GM12878 (cell line): ENCODE measurements around the gene DTNA. TPM values are rescaled to one million over a fixed set of nuclear protein-coding genes. Genes with fewer than 3 reads are reported as not detected.

Experiments
- ATAC-seq: fragments of 200-7000 bp; cut with Tn5 transposase; 3 replicates; pipeline ENCODE4 v1.9.1; 2020; ENCODE audit warnings: mild to moderate bottlenecking, moderate library complexity
- BruUV-seq: library from RNA; stranded (reverse); fragments of 400-500 nt; replicated peaks from 2 replicates; lab custom pipeline; 2021; lab: Mats Ljungman, UMichigan
- CTCF ChIA-PET: fragments of 300-600 bp; sonication (Branson Sonifier 250); formaldehyde crosslinking; extraction: SDS; loops from one replicate; lab custom pipeline; 2021; ENCODE audit warnings: inconsistent platforms; lab: Yijun Ruan, JAX
- POLR2A ChIA-PET: fragments of 350-600 bp; formaldehyde crosslinking; extraction: SDS; loops from one replicate; lab custom pipeline; 2021; ENCODE audit warnings: inconsistent platforms; lab: Charles Lee
- RAD21 ChIA-PET: fragments of 300-600 bp; sonication (Branson Sonifier 250); formaldehyde crosslinking; loops from one replicate; lab custom pipeline; 2023; ENCODE audit warnings: antibody characterized with exemption; ENCODE audit not compliant: unreplicated experiment; lab: Charles Lee
- SMC1A ChIA-PET: fragments of 300-600 bp; sonication (Branson Sonifier 250); formaldehyde crosslinking; loops from one replicate; lab custom pipeline; 2023; ENCODE audit not compliant: unreplicated experiment, uncharacterized antibody; lab: Charles Lee
- DNase-seq: peaks from one replicate; pipeline ENCODE4 v3.0.0-alpha.2; 2011; ENCODE audit warnings: low read depth, low spot score
- FAIRE-seq: peaks from 3 replicates; lab custom pipeline; 2011; peaks lifted over from hg19 to GRCh38; lab: Jason Lieb, UNC
- H2AFZ ChIP-seq: 2 replicates; pipeline ENCODE4 v1.6.0; 2011; ENCODE audit warnings: low read depth, low read length, control low read depth; ENCODE audit not compliant: control insufficient read depth
- H3K27ac ChIP-seq: 2 replicates; pipeline ENCODE4 v1.5.1; 2011; ENCODE audit warnings: control low read depth; ENCODE audit not compliant: control insufficient read depth, insufficient read depth
- H3K27me3 ChIP-seq, 2 experiments: replicated peaks in 1 of 2; 2 replicates each; pipeline versions ENCODE4 v1.6.0 to v1.6.1; 2011; ENCODE audit warnings: low read length in 1 of 2; ENCODE audit not compliant: control insufficient read depth in 2 of 2, insufficient read depth in 2 of 2
- H3K36me3 ChIP-seq, 2 experiments: 2 replicates each; pipeline ENCODE4 v1.5.1; 2011; ENCODE audit warnings: low read length in 1 of 2; ENCODE audit not compliant: control insufficient read depth in 2 of 2, insufficient read depth in 2 of 2
- H3K4me1 ChIP-seq: 2 replicates; pipeline ENCODE4 v1.6.1; 2011; ENCODE audit warnings: mild to moderate bottlenecking, low read length, moderate library complexity, mixed read lengths; ENCODE audit not compliant: control insufficient read depth, insufficient read depth
- H3K4me2 ChIP-seq: 2 replicates; pipeline ENCODE4 v1.6.0; 2011; ENCODE audit warnings: control low read depth; ENCODE audit not compliant: control insufficient read depth, insufficient read depth
- H3K4me3 ChIP-seq: fragments of 200-600 bp; sonication (generic); 2 replicates; pipeline ENCODE4 v1.5.1; 2016
- H3K79me2 ChIP-seq: 2 replicates; pipeline ENCODE4 v1.6.0; 2011; ENCODE audit warnings: low read length; ENCODE audit not compliant: control insufficient read depth, insufficient read depth
- H3K9ac ChIP-seq: 2 replicates; pipeline ENCODE4 v1.8.0; 2011; ENCODE audit warnings: low read length, control low read depth, mixed read lengths; ENCODE audit not compliant: control insufficient read depth, insufficient read depth
- H3K9me3 ChIP-seq: replicated peaks from 3 replicates; pipeline ENCODE4 v1.5.1; 2011; ENCODE audit warnings: mild to moderate bottlenecking, low read length; ENCODE audit not compliant: control insufficient read depth, insufficient read depth
- H4K20me1 ChIP-seq: 2 replicates; pipeline ENCODE4 v1.6.0; 2011; ENCODE audit not compliant: control insufficient read depth, insufficient read depth
- ATF2 ChIP-seq: IDR thresholded peaks from 2 replicates; pipeline ENCODE4 v1.6.1; 2012; ENCODE audit warnings: low read length, inconsistent platforms
- ELK1 ChIP-seq: IDR thresholded peaks from 2 replicates; pipeline ENCODE4 v1.6.1; 2012; ENCODE audit warnings: low read depth, low read length, improper control_type of control experiment
- EP300 ChIP-seq, 2 experiments: fragments of 150-350 bp in 1 of 2; IDR thresholded peaks; 2 replicates each; pipeline ENCODE4 v1.6.1; 2011 to 2012; ENCODE audit warnings: low read depth in 2 of 2, low read length in 2 of 2, borderline replicate concordance in 1 of 2, improper control_type of control experiment in 1 of 2, inconsistent platforms in 1 of 2; ENCODE audit not compliant: control insufficient read depth in 1 of 2
- MTA2 ChIP-seq: fragments of 450-650 bp; IDR thresholded peaks from 2 replicates; pipeline ENCODE4 v1.6.1; 2016; ENCODE audit warnings: low read depth, mild to moderate bottlenecking, moderate library complexity
- MXI1 ChIP-seq: fragments of 150-350 bp; IDR thresholded peaks from 2 replicates; pipeline ENCODE4 v1.6.1; 2011; ENCODE audit warnings: low read depth, mild to moderate bottlenecking, inconsistent platforms, low read length, improper control_type of control experiment
- POLR2AphosphoS5 ChIP-seq: IDR thresholded peaks from 2 replicates; pipeline ENCODE4 v1.6.1; 2011; ENCODE audit warnings: mild to moderate bottlenecking, low read length, inconsistent platforms
- RAD51 ChIP-seq: fragments of 450-650 bp; IDR thresholded peaks from 2 replicates; pipeline ENCODE4 v1.6.1; 2016; ENCODE audit warnings: moderate library complexity, mild to moderate bottlenecking, inconsistent platforms
- REST ChIP-seq: IDR thresholded peaks from 2 replicates; pipeline ENCODE4 v1.6.1; 2012; ENCODE audit warnings: mild to moderate bottlenecking, low read depth, low read length
- SPI1 ChIP-seq: IDR thresholded peaks from 2 replicates; pipeline ENCODE4 v1.6.1; 2011; ENCODE audit warnings: low read depth, mild to moderate bottlenecking, low read length, moderate library complexity, borderline replicate concordance; ENCODE audit not compliant: insufficient read depth
- SREBF2 ChIP-seq: IDR thresholded peaks from 2 replicates; pipeline ENCODE4 v1.6.1; 2012; ENCODE audit warnings: mild to moderate bottlenecking, low read length
- in situ Hi-C: fragments of 300-500 bp; cut with MboI; formaldehyde crosslinking; loops from 9 replicates; pipeline ENCODE4 v1.14.3; 2018; ENCODE audit warnings: mixed read lengths
- intact Hi-C: fragments of 100-400 bp; cut with micrococcal nuclease; formaldehyde crosslinking; loops from one replicate; pipeline ENCODE4 v1.14.2; 2022; ENCODE audit not compliant: unreplicated experiment
- polyA plus RNA-seq, 11 experiments: library from polyadenylated mRNA; depleted of rRNA in 4 of 11; unstranded in 6 of 11; stranded (reverse) in 5 of 11; fragments of >200 nt; fragmentation: Nextera tagmentation in 4 of 11; fragmentation: Illumina TruSeq in 1 of 11; extraction: Ambion mirVana in 4 of 11; extraction: Trizol in 1 of 11; gene quantifications; 1 replicate in 1 of 11; 2 replicates in 10 of 11; pipeline versions ENCODE4 v1.2.1 to v1.2.3, GENCODE V29; 2011 to 2016; ENCODE audit warnings: inconsistent platforms in 2 of 11, missing spikeins in 2 of 11, low read depth in 1 of 11
- total RNA-seq, 4 experiments: library from RNA; depleted of rRNA in 3 of 4; stranded (reverse); fragments of >200 nt in 3 of 4; fragmentation: Illumina TruSeq in 1 of 4; extraction: Trizol in 1 of 4; gene quantifications; 2 replicates each; pipeline versions ENCODE4 v1.2.1 to v1.2.3, GENCODE V29; 2013 to 2021

The DTNA gene
- total and polyA plus RNA-seq, 10 of the 15 experiments (the other 5 are each of a cell fraction or from before 2014, with no cell fraction given), result 0.26 to 8.6 (median 0.53) TPM

GRCh38 chr18:34805878-34806351 is 95.8 kb downstream of the DTNA start:
- Histone ChIP-seq H3K4me2 (no peak overlapping the region), H3K9me3 (no peaks in the 10 kb centered on the region), H3K36me3 (no peaks in the 10 kb centered on the region), H3K79me2 (no peaks in the 10 kb centered on the region), H4K20me1 (no peaks in the 10 kb centered on the region), H3K9ac (no peak overlapping the region), H3K27me3 (no peaks in the 10 kb centered on the region; a peak in 1 of 4 replicates), H2AFZ (no peak overlapping the region), H3K4me3 (no peak overlapping the region), H3K27ac (no peak overlapping the region), H3K4me1 (no peaks in the 10 kb centered on the region)
- RAD21 ChIA-PET, result interaction anchor here (1.3 to 1.4 kb wide), 3 partner anchors 11 to 683 kb away, joined by 3 to 4 read pairs (median 4); no protein-coding TSS in a partner anchor
- SMC1A ChIA-PET, result interaction anchor here (0.7 to 1.4 kb wide), 3 partner anchors 24 to 144 kb away, joined by 3 to 6 read pairs (median 3); no protein-coding TSS in a partner anchor
- FAIRE-seq (no peak), DNase-seq (no peak), ATAC-seq (no peak)
- intact Hi-C loops (no loop called here), in situ Hi-C loops (no loop called here)
- no TSS peak for BruUV-seq
- TF ChIP-seq ELK1, result no peak
- no peak for TF ChIP-seq ATF2
- TF ChIP-seq RAD51, result no peak
- TF ChIP-seq EP300 (IDR thresholded peaks at IDR 0.05; ENCODE audit: borderline replicate concordance in 1 of 2, control insufficient read depth in 1 of 2, low read depth in 2 of 2, low read length in 2 of 2), result no peak
- TF ChIP-seq POLR2AphosphoS5, result no peak
- no peak for TF ChIP-seq REST
- TF ChIP-seq SPI1, result no peak
- no peak for TF ChIP-seq MTA2
- no peak for TF ChIP-seq MXI1
- TF ChIP-seq SREBF2, result no peak
- CTCF ChIA-PET, result interaction anchor here (1.0 to 1.8 kb wide), 5 partner anchors 12 to 145 kb away, joined by 4 to 8 read pairs (median 6); no protein-coding TSS in a partner anchor
- POLR2A ChIA-PET, result interaction anchor here (0.6 kb wide), 1 partner anchor 94 kb away, joined by 3 read pairs; no protein-coding TSS in a partner anchor
